HFFc6 (cell line): Measurements from ENCODE around the gene CAB39. TPM values are rescaled to one million over a fixed set of nuclear protein-coding genes. Genes with fewer than 3 reads are reported as not detected.
A peak's percentile ranks its signal among the peaks of the same experiment; 100 is the strongest.

Experiments used
- DNase-seq: peaks from one replicate; pipeline ENCODE4 v3.0.0-alpha.2; 2018
- H3K27ac Mint-ChIP-seq: 2 replicates; pipeline ENCODE4 v1.8.0; 2020; ENCODE audit warnings: mild to moderate bottlenecking, mixed read lengths
- H3K27me3 Mint-ChIP-seq: 2 replicates; pipeline ENCODE4 v1.8.0; 2021; ENCODE audit warnings: mild to moderate bottlenecking, moderate library complexity, mixed read lengths; ENCODE audit not compliant: insufficient read depth
- H3K36me3 Mint-ChIP-seq: 2 replicates; pipeline ENCODE4 v1.8.0; 2021; ENCODE audit warnings: low read depth, mixed read lengths
- H3K4me1 Mint-ChIP-seq: 2 replicates; pipeline ENCODE4 v1.8.0; 2020; ENCODE audit warnings: low read depth, mixed read lengths
- H3K4me3 Mint-ChIP-seq: 2 replicates; pipeline ENCODE4 v1.8.0; 2020; ENCODE audit warnings: mild to moderate bottlenecking, moderate library complexity, mixed read lengths
- H3K9me3 Mint-ChIP-seq: 2 replicates; pipeline ENCODE4 v1.8.0; 2020; ENCODE audit warnings: mild to moderate bottlenecking, mixed read lengths
- total RNA-seq, 6 experiments: library from RNA; stranded (reverse); fragmentation: NEBNext Ultra II Directional; extraction: Animal tissue kit (Norgen Biotek cat#: 25700); gene quantifications; 2 replicates in 1 of 6; 3 replicates in 5 of 6; pipeline ENCODE4 v1.2.3, GENCODE V29; 2021
- TF ChIP-seq, protein P1 (sequence below): fragments of 200-600 bp; sonication (generic); IDR thresholded peaks from 2 replicates; pipeline ENCODE4 v1.5.0; 2021; ENCODE audit warnings: antibody characterized with exemption, mild to moderate bottlenecking

The CAB39 gene
- total RNA-seq, 6 experiments from 2014 or later = 50.5 to 60.5 (median 55.4) TPM

DNA sequence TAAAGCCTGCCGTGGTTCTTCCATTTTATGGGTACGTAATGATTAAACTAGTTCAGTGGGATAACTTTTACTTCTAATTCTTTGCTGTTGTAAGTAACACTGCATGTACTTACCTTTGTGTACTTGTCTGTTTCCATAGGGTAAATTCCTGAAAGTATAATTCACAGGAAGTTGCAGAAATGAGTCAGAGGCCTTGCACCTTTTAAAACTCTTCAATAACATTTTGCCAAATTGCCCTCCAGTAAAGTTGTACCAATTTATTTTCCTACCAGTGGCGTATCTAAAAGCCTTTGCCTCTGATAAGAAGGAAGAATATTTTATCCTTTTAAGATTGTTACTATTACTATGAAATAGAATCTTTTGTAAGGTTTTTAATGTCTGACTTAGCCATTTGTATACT lies 65.1 kb downstream of the CAB39 start:
- Mint-ChIP-seq H3K4me3 (peak overlapping the region; percentile 72), H3K27ac (peak overlapping the region; percentile 90), H3K9me3 (no peaks in the 10 kb centered on the region), H3K36me3 (peaks cover 75% of the 10 kb centered on the region), H3K4me1 (peaks cover 96% of the 10 kb centered on the region), H3K27me3 (no peaks in the 10 kb centered on the region; the same call in 1 of the 2 replicates)
- TF ChIP-seq, protein P1, sequence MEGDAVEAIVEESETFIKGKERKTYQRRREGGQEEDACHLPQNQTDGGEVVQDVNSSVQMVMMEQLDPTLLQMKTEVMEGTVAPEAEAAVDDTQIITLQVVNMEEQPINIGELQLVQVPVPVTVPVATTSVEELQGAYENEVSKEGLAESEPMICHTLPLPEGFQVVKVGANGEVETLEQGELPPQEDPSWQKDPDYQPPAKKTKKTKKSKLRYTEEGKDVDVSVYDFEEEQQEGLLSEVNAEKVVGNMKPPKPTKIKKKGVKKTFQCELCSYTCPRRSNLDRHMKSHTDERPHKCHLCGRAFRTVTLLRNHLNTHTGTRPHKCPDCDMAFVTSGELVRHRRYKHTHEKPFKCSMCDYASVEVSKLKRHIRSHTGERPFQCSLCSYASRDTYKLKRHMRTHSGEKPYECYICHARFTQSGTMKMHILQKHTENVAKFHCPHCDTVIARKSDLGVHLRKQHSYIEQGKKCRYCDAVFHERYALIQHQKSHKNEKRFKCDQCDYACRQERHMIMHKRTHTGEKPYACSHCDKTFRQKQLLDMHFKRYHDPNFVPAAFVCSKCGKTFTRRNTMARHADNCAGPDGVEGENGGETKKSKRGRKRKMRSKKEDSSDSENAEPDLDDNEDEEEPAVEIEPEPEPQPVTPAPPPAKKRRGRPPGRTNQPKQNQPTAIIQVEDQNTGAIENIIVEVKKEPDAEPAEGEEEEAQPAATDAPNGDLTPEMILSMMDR = no peak
- DNase-seq = peak; percentile 53

DNA sequence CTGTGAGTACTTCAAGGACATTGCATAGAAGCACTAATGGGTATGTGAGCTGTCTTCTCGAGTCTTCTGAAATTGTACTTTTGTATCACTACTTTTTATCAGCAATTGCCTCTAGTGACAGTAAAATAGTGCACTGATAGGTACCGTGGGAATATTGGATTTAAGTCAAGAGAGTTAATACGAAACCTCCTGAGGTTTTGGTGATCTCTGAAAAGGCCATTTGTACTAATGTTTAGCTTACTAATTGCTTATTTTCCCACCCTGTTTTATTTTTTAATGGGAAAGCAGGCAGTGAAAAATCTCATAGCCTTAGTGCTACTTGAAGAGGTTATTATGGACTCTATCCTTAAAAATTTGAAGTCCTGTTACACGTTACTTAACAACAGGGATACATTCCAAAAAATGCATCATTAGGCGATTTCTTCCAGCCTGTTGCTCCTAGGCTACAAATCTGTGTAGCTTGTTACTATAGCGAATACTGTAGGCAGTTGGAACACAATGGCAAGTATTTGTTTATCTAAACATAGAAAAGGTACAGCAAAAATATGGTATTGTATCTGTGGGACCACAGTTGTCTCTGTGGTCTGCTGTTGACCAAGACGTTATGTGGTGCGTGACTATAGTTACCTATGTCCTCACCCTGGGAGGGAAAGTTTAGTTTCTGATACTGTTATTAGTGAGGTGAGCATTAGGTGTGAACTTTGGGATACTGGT lies 65.9 kb downstream of the CAB39 start:
- DNase-seq = no peak
- Mint-ChIP-seq H3K4me1 (peaks cover 89% of the 10 kb centered on the region), H3K36me3 (peaks cover 75% of the 10 kb centered on the region), H3K27me3 (no peaks in the 10 kb centered on the region; the same call in 1 of the 2 replicates), H3K4me3 (peak overlapping the region; percentile 72), H3K27ac (peak overlapping the region; percentile 90), H3K9me3 (no peaks in the 10 kb centered on the region)
- TF ChIP-seq, protein P1 = no peak

DNA sequence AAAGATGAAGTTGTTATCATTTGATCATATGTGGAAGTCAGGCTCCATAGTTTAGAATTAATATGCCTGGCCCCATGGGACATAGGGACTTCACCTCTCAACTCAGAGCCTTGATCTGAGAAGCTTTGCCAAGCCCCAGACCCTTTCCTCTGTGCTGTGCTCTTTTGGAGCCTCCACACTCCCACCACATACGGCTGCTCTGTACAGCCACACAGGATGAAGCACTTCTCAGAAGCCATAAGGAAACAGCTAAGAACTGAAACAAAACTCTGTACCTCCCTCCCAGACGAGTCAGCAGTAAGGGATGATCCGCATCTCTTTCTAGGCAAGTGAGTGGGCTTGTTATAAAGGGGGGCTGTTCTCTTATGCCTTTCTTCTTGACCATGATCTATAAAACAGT lies 66.5 kb downstream of the CAB39 start:
- peak overlapping the region; percentile 75 for H3K27ac Mint-ChIP-seq

DNA sequence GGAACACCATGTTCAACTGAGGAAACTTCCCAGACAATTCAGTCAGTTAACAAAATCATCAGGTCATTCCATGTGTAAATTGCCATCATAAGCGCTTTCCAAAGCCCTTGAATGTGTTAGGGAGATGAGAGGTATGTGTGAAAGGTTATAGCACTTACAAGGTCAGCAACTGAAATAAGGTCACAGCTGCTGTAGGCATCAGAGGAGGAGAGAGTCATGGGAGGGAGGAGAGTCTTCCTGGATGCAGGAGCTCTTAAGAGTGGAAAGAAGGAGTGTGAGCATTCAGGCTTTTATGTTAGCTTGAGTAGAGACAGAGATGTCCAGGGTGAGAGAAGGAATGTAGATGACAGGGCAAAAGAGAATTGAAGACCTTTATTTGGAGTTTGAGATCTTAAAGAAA lies 67.0 kb downstream of the CAB39 start:
- Mint-ChIP-seq H3K27me3 (no peaks in the 10 kb centered on the region; the same call in 1 of the 2 replicates), H3K9me3 (peaks cover 9% of the 10 kb centered on the region), H3K36me3 (peaks cover 82% of the 10 kb centered on the region), H3K4me3 (no peak overlapping the region), H3K27ac (peak overlapping the region; percentile 17), H3K4me1 (peaks cover 88% of the 10 kb centered on the region)
- TF ChIP-seq, protein P1 = no peak
- no peak for DNase-seq

More for the DNA sequence above, 66.5 kb downstream of the CAB39 start:
- Mint-ChIP-seq H3K4me3 (no peak overlapping the region), H3K9me3 (peaks cover 4% of the 10 kb centered on the region), H3K4me1 (peaks cover 88% of the 10 kb centered on the region), H3K27me3 (no peaks in the 10 kb centered on the region; the same call in 1 of the 2 replicates), H3K36me3 (peaks cover 78% of the 10 kb centered on the region)
- no peak for DNase-seq
- TF ChIP-seq, protein P1 = no peak

GRCh38 chr2:230781130-230781797 lies 68.6 kb downstream of the CAB39 start:
- no peaks in the 10 kb centered on the region for H3K27me3 Mint-ChIP-seq
- no peak overlapping the region for H3K4me3 Mint-ChIP-seq
- H3K9me3 Mint-ChIP-seq = peaks cover 16% of the 10 kb centered on the region
- TF ChIP-seq, protein P1 = no peak
- no peak for DNase-seq
- H3K27ac Mint-ChIP-seq = peak overlapping the region; percentile 17
- peaks cover 85% of the 10 kb centered on the region for H3K36me3 Mint-ChIP-seq
- peaks cover 82% of the 10 kb centered on the region for H3K4me1 Mint-ChIP-seq
